ENCODE results near the gene NPPC.
A peak's percentile ranks its signal among the peaks of the same experiment; 100 is the strongest.
"Not testable (repeated sequence)": the region's sequence is repeated elsewhere in the genome, so short reads cannot be mapped to it uniquely, and the experiment has no call there.

NPPC gene

DNA sequence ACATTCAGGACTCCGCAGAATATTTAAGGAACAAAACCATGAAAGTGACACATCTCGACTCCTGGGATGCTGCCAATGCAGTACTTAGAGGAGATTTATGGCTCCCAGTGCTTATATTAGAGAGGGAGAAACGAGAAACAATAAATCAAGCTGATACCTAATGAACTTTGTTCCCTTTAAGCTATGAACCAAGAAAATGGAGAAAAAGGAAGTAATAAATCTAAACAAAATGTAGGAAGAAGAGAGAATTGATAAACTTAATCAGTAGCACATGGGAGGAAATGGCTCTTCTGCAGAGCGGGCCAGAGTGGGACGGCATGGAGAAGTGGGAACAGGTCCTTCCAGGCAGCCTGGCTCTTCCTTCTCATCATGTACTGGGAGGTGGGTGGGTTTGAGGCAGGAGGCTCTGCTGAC lies 42.7 kb downstream of the NPPC start:
- DNase-seq = peak; percentile 83

DNA sequence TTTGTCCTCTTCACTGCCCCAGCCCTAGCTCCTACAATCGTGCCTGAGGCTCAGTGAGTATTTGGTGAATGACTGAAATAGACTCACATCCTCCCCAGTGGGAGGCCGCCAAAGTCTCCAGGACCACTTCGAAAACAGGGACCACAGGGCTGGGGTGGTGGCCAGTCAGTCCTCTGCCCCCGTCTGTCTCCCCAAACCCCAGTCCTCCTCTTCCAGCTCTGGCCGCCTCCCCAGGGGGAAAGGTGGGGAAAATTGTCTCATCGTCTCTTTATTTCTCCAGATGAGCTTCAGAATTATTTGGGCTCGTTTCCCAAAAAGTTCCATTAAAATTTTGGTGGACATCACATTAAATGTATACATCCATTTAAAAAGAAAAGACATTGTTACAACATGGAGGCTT lies 43.5 kb downstream of the NPPC start:
- no peak for DNase-seq

DNA sequence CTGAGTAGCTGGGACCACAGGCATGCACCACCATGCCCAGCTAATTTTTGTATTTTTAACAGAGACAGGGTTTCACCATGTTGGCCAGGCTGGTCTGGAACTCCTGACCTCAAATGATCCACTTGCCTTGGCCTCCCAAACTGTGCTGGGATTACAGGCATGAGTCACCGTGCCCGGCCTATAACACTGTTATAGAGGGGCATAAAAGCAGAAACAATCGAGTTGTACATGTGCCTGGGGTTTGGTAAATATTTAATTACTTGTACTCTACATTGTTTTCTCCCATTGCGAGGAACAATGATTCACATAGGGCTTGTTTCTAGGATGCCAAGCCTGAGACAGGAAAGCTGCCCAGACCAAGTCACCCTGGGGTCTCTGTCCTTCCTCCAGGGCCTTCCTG lies 45.8 kb downstream of the NPPC start:
- DNase-seq = not testable (repeated sequence)

DNA sequence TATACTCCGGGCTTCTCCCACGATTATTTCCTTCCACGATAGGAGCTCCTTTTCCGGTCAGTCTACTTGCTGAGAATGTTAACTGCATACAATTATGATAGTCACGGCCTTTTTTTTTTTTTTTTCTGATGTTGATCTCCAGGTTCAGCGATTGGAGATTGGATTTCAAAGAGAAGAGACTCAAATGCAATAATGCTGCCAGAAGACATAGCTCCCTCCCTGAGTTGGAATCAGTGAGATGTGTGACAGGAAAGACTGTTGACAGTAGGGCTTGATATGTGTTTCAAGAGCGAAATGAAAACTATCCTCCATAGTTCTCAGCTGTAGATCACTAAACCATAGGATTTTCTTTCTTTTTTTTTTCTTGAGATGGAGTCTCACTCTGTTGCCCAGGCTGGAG lies 47.0 kb downstream of the NPPC start:
- no peak for DNase-seq

DNA sequence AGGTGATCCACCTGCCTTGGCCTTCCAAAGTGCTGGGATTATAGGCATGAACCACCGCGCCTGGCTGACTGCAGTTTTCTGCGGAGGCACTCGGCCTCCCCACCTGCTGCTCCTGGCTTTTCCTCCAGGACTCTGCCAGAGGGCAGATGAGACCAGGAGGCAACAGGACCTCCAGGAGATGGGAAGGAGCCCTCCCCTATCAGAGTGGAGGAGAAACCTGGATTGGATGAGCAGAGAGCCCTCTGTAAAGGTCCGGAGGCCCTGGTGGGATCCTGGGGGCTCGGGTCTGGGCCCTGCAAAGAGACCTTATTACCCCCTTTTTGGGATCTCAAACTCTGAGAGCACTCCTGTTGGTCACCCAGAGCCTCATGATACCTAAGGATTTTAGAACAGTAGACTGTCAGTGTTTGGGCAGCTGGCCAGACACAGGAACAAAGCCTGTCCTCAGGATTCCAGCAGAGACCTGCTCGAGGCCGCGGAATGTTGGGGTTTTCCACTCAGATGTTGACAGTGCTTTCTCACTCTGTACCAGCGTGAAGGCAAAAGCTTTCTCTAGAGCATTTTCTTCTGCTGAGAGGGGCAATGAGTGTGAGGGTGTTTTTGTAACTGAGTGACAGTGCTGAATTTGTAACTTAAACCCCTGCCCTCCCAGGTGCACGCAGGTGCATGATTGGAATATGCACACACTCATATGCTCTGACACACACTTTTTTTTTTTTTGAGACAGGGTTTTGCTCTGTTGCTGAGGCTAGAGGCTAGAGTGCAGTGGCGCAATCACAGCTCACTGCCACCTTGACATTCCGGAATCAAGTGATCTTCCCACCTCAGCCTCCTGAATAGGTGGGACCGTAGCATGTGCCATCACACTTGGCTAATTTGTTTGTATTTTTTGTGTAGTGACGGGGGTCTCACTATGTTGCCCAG lies 48.4 kb downstream of the NPPC start:
- peak; percentile 53 for DNase-seq

DNA sequence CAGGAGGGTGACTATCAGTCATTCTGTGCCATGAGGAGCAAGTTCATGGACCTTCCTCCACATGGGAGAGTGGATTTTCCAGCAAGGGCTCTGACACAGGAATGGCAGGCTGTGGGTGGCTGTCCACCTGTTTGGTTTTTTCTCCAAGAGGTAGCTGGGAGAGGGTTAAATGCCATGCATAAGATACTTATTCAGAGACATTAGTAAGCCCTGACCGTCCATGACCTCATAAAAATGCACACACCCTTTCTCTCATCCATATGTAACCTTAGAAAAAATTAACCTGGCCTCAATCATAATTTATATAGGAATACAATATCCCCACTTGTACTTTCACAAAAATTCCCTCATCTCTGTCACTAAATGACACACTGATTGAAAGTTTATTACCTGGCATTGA lies 51.3 kb downstream of the NPPC start:
- no peak for DNase-seq
